ENCODE measurements around the gene HOXB7. TPM values are rescaled to one million over a fixed set of nuclear protein-coding genes. Genes with fewer than 3 reads are reported as not detected.

HOXB7 gene
- total RNA-seq, 2 donors from 2014 or later = 0.24 to 0.78 TPM

DNA sequence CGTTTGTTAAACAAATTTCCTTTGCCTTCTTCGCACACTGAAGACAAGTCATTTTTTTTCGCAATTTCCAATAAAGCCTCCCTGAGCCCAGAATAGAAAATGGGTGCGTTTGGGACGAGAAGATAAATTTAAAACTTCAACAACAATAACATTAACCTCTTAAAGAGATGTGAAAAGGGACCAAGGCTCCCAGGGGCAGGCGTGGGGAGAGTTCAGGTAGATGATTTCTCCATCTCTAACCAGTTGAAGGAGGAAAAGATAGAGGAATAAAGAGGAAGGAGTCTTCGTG is 31.4 kb downstream of the HOXB7 start:
- Histone ChIP-seq H3K27ac (no peak overlapping the region), H3K9me3 (no peaks in the 10 kb centered on the region), H3K4me1 (peaks cover 0 to 23% of the 10 kb centered on the region in 2 donors), H3K27me3 (peaks cover 33 to 70% of the 10 kb centered on the region in 2 donors), H3K4me3 (no peak overlapping the region), H3K36me3 (no peaks in the 10 kb centered on the region)
- TF ChIP-seq, protein P1, sequence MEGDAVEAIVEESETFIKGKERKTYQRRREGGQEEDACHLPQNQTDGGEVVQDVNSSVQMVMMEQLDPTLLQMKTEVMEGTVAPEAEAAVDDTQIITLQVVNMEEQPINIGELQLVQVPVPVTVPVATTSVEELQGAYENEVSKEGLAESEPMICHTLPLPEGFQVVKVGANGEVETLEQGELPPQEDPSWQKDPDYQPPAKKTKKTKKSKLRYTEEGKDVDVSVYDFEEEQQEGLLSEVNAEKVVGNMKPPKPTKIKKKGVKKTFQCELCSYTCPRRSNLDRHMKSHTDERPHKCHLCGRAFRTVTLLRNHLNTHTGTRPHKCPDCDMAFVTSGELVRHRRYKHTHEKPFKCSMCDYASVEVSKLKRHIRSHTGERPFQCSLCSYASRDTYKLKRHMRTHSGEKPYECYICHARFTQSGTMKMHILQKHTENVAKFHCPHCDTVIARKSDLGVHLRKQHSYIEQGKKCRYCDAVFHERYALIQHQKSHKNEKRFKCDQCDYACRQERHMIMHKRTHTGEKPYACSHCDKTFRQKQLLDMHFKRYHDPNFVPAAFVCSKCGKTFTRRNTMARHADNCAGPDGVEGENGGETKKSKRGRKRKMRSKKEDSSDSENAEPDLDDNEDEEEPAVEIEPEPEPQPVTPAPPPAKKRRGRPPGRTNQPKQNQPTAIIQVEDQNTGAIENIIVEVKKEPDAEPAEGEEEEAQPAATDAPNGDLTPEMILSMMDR (IDR thresholded peaks at IDR 0.05) = no peak
- DNase-seq (ENCODE audit: low spot score) = no peak

DNA sequence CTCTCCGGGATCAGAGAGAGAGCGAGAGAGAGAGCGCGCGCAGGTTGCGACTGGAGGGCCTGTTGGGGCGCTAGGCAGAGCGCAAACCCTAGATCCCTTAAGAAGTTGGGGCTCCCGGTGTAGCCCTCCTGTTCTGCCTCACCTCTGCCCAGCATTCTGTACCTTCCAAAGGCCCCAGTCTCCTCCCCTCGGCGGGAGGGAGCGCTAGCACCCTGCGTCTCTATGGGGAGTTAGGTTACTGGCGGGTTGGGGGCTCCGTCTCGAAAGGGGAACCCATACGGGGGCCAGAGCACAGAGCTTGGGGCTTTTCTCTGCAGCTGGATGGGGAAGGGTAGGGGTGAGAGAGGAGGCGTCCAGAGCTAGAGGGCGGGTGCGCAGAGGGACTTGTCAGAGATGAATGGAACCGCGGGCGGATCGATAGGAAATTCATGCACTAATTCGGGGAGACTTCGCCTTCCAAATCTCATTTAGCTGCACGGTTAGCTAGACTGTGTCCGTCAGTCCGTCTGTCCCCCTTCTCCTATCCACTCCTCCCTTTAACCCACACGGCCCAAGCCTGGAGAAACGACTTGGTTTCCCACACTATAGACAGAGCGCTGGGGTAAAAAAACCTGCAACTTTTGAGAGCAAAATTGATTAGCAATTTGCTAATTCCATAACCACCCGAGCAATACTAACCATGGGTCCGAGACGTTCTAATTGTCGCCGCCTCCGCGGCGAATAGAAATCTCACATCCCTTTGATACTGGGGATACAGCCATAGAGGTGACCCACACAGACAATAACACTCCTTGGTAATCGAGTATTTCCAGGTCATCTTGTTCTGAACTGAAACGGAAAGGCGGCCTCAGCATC is 32.0 kb downstream of the HOXB7 start:
- Histone ChIP-seq H3K27ac (peak overlapping the region; percentile 47 to 48), H3K4me1 (peaks cover 0 to 23% of the 10 kb centered on the region in 2 donors), H3K36me3 (no peaks in the 10 kb centered on the region), H3K27me3 (peaks cover 29 to 65% of the 10 kb centered on the region in 2 donors), H3K9me3 (no peaks in the 10 kb centered on the region), H3K4me3 (peak overlapping the region; percentile 39 to 48)
- TF ChIP-seq, protein P1 (IDR thresholded peaks at IDR 0.05) = no peak
- no peak for DNase-seq (ENCODE audit: low spot score)

DNA sequence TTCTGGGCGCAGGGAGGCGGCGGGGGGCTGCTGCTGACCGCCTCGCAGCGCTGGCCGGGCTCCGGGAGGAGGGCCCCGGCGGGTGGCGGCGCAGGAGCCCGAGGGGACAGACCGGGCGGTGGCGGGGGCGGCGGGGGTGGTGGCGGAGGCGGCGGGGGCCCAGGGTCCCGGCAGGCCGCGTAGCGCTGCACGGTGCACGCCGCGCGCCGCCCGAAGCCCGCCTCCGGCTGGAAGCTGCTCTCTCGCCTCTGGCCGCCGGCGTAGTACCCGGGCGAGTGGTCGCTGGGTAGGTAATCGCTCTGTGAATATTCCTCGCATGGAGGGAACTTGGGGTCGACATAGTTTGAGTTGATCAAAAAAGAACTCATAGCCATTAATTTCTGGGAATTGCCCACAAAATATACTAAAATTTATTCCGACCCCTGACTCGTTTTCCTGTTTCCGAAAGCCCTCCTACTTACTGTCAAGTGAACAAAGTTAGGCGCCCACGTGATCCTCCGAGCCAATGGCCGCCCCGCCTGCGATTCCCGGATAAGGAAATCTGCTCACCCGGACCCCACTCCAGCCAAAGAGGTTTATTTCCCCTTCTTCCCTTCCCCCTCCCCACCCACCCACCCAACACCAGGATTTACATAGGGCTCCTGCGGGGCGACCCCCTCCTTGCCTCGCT is 32.7 kb downstream of the HOXB7 start, which contains the start of gene HOXB4:
Gene HOXB4 (minus strand): TSS at position 405 of the 670 bp plus-strand sequence. CDS start 31 bp downstream, at position 374.
- peak within 1 kb of the TSS; percentile 47 to 48 for H3K27ac ChIP-seq
- H3K4me1 ChIP-seq = peaks cover 0 to 23% of the 10 kb centered on the region in 2 donors
- H3K4me3 ChIP-seq = peak within 1 kb of the TSS; percentile 39 to 48
- peaks cover 29 to 65% of the 10 kb centered on the region in 2 donors for H3K27me3 ChIP-seq
- no peaks in the 10 kb centered on the region for H3K9me3 ChIP-seq
- peak; percentile 88 for DNase-seq (ENCODE audit: low spot score)
- TF ChIP-seq, protein P1 (IDR thresholded peaks at IDR 0.05) = no peak
- H3K36me3 ChIP-seq = no peaks in the 10 kb centered on the region

DNA sequence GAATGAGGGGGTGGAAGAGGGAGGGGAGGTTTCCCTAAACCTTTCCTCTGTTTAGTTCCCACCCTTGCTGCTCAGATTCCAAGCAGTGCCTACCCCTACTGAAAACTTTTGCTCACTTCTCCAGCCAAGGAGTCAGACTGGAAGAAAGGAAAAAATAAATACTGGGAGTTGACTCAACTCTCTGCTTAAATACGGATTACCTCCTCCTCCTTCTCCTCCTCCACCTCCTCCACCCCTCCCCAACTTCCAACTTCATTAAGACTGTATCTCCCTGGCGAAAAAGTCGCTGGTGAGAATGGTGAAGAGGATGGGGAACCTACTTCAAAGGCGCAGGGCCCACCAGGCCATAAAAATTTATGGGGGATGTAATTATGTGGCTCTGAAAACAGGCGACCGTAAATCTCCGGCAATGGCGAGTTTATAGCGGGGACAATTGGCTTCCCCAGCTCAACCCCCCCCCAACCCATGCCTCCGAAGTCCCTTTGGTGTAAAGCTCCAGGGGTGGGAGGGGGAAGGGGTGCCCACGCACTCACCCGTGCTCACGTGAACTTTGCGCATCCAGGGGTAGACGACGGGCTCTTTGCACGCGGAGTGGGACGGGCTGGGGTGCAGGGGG is 33.4 kb downstream of the HOXB7 start:
- TF ChIP-seq, protein P1 (IDR thresholded peaks at IDR 0.05) = no peak
- Histone ChIP-seq H3K27me3 (peaks cover 23 to 59% of the 10 kb centered on the region in 2 donors), H3K36me3 (no peaks in the 10 kb centered on the region), H3K4me3 (peak overlapping the region; percentile 39 to 48), H3K27ac (peak overlapping the region in 1 of 2 donors; percentile 19), H3K9me3 (no peaks in the 10 kb centered on the region), H3K4me1 (peaks cover 0 to 22% of the 10 kb centered on the region in 2 donors)
- no peak for DNase-seq (ENCODE audit: low spot score)

DNA sequence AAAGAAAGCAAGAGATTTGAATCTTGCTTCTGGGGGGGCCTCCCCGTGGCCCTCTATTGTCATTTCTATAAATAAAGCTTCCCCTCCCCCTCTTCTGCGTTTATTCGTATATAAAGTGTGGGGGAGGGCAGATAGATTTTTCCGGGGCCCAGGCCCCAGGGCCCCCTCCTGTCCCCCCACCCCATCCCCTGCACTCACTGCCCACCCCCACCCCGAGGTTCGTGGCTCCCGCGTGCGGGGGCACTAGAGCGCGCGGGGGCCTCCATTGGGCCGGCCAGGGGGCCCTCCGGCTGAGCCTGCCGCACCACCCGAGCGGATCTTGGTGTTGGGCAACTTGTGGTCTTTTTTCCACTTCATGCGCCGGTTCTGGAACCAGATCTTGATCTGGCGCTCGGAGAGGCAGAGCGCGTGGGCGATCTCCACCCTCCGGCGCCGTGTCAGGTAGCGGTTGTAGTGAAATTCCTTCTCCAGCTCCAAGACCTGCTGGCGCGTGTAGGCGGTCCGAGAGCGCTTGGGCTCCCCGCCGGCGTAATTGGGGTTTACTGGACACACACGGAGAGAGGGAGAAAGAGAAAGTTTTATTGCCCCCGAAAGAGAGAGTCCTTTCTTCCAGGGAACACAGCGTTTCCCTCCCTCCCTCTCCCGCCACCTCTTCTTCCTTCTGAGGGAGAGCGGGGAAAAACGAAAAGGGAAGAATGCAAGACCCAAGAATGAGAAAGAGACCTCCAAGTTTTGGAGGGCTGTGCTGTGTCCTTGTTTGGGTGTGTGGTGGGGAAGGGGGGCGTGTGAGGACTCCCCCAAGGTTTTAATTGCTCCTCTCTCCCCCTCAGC is 34.1 kb downstream of the HOXB7 start:
- no peaks in the 10 kb centered on the region for H3K9me3 ChIP-seq
- H3K36me3 ChIP-seq = no peaks in the 10 kb centered on the region
- TF ChIP-seq, protein P1 (IDR thresholded peaks at IDR 0.05) = no peak
- DNase-seq (ENCODE audit: low spot score) = no peak
- peak overlapping the region; percentile 2 to 48 for H3K4me3 ChIP-seq
- no peak overlapping the region for H3K27ac ChIP-seq
- H3K27me3 ChIP-seq = peaks cover 21 to 51% of the 10 kb centered on the region in 2 donors
- peaks cover 0 to 15% of the 10 kb centered on the region in 2 donors for H3K4me1 ChIP-seq
